ENCODE data around the gene PRRT1B. TPM values are rescaled to one million over a fixed set of nuclear protein-coding genes. Genes with fewer than 3 reads are reported as not detected.
"Not testable (repeated sequence)": the region's sequence is repeated elsewhere in the genome, so short reads cannot be mapped to it uniquely, and the experiment has no call there.

Gene PRRT1B
- polyA plus RNA-seq (ENCODE audit: insufficient read length in 4 of 4) = 1 to 10 TPM in 1 of 4 donors, under 1 TPM in 3; 0.23 to 2.4 (median 0.78) TPM

DNA sequence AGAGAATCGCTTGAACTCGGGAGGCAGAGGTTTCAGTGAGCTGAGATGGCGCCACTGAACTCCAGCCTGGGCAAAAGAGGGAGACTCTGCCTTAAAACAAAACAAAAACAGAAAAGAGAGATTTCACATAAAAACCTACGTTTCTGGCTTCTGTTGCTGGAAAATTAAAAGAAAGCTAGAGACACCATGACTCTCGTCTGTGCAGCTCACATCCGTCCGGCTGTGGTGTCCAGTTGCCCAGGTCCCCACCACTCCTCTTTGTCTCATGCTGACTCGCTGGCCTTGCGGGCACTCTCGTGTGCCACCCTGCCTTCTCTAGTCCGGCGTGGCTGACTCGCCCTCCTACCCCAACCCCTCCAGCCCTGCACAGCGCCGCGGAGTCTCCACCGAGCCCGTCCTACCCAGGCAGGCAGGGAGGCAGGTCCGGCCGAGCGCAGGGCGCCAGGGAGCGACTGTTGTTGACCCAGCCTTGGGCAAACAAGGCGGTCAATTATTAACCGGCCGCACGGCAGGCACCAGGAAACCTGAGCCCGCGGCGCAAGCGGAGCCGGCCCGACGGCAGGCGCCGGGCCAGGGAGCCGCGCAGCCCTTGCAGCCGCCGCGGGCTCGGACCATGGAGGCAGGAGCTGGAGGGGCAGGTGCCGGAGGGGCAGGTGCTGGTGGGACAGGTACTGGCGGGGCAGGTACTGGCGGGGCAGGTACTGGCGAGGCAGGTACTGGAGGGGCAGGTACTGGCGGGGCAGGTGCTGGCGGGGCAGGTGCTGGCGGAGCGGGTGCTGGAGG, at the start of gene PRRT1B:
Gene PRRT1B, plus strand, starts transcription at position 521 of the 783 bp plus-strand sequence. Its CDS starts 93 bp downstream, at position 614.
- DNase-seq (ENCODE audit: low read depth in 4 of 4, low spot score in 3 of 4) = peak in 2 of 4 donors; percentile 71 to 73

DNA sequence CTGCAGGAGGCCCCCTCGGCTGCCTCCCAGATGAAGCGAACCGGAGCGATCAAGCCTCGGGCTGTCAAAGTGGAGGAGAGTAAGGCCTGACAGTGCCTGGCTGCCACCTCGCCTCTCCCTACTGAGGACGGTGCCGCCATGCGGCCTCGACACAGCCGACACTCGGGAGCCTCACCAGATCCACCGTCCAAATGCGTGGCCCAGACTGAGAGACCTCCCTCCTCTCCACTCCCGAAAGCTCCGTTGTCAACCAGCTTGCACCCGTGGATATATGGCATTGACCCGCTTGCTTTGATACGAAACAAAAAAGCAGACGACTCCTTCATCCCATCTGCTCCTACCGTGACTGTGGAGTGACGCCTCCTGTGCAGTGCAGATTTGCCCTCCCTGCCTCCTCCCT, 49.5 kb upstream of the PRRT1B start:
- DNase-seq (ENCODE audit: low read depth in 4 of 4, low spot score in 3 of 4) = no peak

DNA sequence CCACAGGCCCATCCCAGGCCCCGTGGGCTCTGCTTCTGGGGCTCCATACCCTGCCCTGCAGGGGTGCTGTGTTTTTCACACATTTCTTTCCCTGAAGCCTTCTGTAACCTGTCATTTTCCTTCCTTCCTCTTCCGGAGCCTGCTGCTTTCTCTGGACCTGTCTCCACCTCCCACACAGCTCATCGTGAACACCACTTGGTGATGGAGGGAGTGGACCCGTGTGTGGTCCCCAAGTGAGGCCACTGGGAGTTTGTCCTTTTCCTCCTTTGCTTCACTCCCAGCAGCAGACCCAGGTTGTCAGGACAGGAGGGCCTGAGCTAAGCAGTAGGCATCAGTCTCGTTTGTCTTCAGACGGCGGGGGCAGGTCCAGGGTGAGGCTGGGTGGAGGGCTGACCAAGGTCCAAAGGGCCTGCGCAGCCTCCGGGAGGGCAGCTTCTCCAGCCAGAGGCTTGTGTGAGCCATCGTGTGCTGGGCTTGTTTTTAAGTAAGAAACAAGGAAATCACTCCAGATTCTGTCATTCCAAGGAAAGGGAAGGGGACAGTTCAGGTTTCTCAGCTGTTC, 48.4 kb upstream of the PRRT1B start:
- no peak for DNase-seq (ENCODE audit: low read depth in 4 of 4, low spot score in 3 of 4)

DNA sequence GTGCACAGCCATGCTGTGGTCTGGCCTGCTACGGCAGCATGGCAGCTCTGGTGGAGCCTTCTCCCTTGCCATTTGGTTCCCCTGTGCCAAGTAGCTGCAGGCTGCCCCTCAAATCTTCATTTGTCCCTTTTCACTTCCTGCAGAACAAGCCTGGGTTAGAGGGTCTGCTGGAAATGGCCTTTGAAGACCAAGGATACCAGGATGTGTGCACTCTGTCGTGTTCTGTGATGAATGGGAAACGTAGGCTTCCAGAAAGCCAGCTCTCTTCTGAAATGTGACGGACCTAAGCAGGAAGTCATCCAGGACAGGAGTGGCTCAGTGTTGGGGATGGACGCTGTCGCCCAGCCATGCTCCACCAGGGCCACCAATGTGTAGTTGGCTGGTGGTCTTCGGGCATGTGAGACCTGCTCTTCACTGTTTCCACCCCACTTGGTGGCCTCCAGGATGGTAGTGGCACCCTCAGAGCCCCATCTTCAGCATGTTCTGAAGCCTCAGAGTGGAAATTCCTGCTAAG, 46.0 kb upstream of the PRRT1B start:
- no peak for DNase-seq (ENCODE audit: low read depth in 4 of 4, low spot score in 3 of 4)

DNA sequence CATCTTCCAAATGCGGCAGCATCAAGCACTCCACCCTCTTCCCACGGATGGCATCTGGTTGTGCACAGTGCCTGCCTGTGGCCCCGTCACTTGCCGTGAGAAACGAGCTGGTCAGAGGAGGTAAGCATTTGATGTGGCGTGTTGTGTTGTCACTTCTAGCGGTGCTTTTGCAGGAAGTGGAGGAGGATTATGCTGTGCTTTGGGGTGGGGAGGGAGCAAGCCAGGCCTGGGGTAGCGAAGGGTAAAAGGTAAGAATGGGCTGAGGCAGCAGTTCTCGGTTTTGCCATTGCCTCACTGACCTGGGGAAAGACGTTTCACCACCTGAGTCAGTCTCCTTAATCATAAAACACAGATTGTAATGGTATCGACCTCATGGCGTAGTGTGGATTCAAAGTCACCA, 44.9 kb upstream of the PRRT1B start:
- DNase-seq (ENCODE audit: low read depth in 4 of 4, low spot score in 3 of 4) = no peak

DNA sequence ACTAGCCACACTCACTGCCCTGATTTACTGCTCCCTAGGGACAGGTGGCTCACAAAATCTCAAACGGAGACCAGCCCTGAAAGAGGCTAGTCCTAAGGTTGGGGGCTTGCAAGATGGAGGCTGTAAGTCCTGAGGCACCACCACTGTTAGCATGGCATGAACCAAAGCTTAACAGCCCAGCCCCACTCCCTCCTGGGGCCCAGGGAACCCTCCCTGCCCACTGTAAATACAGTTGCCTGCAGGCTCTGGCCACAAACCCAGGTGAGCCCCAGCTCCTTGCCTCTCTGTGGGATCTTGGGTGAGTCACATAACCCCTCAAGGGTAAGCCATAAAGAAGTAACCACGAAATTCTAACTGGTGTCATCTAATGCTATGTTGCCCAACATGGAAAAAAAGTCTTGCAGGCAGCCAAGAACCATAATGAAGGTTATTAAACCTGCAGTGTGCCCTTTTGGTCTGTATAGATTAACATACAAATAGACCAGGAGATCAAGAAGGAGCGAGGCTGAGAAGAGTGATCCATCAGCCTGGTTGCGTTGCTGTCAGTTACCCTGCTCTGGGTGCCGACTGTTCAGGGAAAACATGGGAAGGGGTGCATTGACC, 44.3 kb upstream of the PRRT1B start:
- DNase-seq (ENCODE audit: low read depth in 4 of 4, low spot score in 3 of 4) = no peak

DNA sequence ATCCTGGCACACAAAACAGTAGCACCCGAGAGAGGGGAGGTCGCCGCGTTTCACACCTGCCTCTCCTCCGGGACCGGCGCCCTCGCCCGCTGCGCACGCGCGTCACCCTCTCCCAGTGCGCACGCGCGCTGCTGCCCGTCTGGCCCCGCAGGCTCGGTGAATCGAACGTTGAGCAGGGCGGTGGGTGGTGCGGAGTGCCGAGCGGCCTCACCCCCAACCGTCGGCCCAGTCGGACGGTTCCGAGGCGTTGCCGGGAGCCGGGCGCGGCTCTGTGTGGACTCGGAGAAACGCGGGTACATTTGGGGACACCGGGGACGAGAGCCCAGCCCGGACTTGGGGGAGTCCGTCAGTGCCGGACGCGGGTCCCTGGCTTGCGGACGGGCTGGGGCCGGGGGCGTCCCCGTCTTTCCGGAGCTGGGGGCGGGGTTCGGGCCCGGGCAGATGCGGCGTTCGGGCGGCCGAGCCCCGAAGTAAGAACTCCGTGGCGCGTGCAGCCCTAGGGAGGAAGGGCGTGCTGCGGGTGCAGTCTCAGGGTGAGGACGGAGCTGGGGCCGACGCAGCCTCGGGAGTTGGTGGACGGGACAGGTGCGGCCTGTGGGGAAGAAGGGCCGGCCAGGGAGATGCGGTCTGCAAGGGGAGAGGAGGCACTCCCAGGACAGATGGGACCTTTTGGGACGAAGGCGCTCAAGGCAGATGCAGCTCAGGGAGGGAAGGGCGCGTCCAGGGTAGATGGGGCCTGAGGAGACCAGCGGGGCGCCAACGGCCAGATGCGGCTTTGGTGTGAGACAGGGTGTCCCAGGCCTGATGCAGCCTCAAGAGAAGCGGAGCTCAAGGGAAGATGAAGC, 42.3 kb upstream of the PRRT1B start, which contains the start of gene POMT1:
Gene POMT1, plus strand, starts transcription at position 138 of the 845 bp plus-strand sequence. CDS start 1,301 bp downstream, outside the sequence.
- peak; percentile 54 to 73 (median 70) for DNase-seq (ENCODE audit: low read depth in 4 of 4, low spot score in 3 of 4)

DNA sequence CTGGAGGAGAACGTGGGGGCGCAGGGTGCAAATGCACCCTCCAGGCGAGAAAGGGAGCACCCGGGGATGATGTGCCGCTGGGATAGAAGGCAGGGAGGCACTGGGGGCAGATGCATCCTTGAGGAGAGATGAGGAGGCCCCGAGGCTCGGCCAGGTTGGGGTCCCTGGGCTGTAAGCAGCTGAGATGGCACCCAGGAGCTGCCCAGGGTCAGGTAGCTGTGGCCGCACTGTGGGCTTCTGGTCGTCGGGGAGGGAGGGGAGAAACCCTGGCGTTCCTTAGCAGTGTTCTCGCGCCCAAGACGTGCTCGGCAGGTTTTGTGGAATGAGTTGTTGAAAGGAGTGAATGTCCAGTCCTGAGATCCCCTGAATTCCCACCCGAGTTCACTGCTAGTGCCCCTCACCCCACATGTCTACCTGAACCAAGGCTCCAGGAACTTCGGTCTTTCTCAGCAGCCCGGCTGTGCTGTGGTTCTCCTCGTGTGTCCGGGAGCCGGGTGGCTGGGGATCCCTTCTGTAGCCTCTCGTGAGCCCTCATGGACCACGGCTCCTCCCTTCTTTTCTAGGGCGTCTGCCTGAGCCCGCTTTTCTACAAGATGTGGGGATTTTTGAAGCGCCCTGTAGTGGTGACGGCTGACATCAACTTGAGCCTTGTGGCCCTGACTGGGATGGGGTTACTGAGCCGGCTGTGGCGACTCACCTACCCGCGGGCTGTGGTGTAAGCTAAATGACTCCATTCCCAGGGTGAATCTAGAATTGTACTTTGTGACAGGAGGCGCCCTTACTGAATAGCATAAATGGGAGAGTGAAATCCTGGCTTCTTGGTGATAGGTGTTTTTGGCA, 41.5 kb upstream of the PRRT1B start:
- no peak for DNase-seq (ENCODE audit: low read depth in 4 of 4, low spot score in 3 of 4)

DNA sequence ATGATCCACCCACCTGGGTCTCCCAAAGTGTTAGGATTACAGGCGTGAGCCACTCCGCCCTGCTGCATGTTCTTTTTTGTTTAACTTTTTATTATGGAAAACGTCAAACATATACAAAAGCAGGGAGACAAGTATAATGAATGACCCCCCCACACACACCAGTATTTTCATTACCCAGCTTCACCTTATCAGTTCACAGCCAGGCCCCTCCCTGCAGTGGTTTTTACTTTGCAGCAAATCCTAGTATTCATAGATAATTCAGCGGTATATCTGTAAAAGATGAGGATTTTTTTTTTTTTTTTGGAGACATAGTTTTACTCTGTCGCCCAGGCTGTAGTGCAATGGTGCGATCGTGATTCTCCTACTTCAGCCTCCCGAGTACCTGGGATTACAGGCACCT, 40.3 kb upstream of the PRRT1B start:
- no peak for DNase-seq (ENCODE audit: low read depth in 4 of 4, low spot score in 3 of 4)

DNA sequence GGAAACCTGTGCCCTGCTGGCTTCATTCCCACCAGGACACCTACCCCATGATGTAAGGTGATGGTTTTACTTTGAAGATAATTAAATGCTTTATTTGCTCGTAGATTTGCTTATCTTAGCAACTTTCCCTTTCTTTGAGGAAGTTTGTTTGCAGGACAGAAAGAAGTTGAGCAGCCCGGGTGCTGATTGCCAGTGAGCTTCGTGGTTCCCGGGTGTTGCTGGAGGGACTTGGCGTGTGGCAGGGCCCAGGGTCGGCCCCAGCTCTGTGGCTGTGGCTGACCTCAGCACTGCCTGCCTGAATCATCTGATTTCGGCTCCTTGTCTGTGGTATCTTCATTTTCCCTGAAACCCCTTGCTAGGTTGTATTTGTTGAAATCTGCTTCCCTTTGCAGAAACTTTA, 33.9 kb upstream of the PRRT1B start:
- DNase-seq (ENCODE audit: low read depth in 4 of 4, low spot score in 3 of 4) = no peak

DNA sequence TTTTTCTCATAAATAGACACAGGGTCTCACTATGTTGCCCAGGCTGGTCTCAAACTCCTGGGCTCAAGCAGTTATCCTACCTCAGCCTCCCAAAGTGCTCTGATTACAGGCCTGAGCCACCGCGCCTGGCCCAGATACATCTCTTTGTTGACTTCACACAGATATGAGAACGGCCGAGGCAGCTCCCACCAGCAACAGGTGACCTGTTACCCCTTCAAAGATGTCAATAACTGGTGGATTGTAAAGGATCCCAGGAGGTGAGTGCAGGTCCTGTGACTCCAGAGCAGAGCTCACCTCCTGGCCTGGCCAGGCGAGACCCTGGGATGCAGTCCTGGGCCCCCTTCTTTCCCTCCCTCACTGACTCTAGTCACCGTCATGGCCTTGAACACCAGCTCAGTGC, 33.4 kb upstream of the PRRT1B start:
- DNase-seq (ENCODE audit: low read depth in 4 of 4, low spot score in 3 of 4) = no peak

DNA sequence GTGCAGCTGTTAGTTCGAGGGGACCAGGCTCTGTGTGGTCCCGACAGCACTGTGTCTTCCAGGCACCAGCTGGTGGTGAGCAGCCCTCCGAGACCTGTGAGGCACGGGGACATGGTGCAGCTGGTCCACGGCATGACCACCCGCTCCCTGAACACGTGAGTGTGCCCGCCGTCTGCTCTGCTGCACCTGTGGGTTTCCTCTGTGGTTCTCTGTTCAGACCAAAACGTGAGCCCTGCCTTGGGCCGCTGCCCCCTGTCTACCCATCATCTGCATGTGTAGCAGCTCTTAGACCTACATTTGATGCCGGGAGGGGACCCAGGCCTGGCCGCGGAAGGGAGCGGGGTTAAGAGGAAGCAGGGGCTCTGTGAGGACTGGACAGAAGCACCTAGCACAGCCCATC, 32.1 kb upstream of the PRRT1B start:
- no peak for DNase-seq (ENCODE audit: low read depth in 4 of 4, low spot score in 3 of 4)

DNA sequence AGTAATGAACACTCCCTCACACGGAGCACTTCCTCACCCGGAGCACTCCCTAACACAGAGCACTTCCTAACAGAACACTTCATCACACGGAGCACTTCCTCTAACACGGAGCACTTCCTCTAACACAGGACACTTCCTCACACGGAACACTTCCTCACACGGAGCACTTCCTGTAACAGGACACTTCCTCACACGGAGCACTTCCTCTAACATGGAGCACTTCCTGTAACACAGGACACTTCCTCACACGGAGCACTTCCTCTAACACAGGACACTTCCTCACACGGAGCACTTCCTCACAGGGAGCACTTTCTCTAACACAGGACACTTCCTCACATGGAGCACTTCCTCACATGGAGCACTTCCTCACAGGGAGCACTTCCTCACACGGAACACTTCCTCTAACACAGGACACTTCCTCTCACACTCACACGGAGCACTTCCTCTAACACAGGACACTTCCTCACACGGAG, 29.7 kb upstream of the PRRT1B start:
- not testable (repeated sequence) for DNase-seq (ENCODE audit: low read depth in 4 of 4, low spot score in 3 of 4)

DNA sequence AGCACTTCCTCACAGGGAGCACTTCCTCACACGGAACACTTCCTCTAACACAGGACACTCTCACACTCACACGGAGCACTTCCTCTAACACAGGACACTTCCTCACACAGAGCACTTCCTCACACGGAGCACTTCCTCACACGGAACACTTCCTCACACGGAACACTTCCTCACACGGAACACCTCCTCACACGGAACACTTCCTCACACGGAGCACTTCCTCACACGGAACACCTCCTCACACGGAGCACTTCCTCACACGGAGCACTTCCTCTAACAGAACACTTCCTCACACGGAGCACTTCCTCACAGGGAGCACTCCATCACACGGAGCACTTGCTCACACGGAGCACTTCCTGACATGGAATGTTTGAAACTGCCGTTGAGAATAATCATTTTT, 29.2 kb upstream of the PRRT1B start:
- no peak for DNase-seq (ENCODE audit: low read depth in 4 of 4, low spot score in 3 of 4)

DNA sequence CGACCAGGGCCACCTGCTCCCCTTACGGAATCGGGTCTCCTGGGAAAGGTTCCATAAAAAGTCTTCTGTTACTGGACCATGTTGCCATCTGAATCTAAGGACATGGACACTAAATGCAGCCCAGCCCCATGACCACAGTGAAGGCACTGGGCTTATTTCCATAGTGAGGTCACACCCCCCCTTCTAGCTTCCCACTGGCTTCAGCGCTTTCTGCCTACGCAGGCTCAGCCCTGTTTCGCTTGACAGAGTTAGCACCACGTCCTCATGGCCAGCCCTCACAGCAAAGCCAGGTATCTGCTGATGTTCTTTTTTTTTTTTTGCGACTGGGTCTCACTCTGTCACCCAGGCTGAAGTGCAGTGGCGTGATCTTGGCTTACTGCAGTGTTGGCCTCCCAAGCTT, 28.4 kb upstream of the PRRT1B start:
- no peak for DNase-seq (ENCODE audit: low read depth in 4 of 4, low spot score in 3 of 4)

DNA sequence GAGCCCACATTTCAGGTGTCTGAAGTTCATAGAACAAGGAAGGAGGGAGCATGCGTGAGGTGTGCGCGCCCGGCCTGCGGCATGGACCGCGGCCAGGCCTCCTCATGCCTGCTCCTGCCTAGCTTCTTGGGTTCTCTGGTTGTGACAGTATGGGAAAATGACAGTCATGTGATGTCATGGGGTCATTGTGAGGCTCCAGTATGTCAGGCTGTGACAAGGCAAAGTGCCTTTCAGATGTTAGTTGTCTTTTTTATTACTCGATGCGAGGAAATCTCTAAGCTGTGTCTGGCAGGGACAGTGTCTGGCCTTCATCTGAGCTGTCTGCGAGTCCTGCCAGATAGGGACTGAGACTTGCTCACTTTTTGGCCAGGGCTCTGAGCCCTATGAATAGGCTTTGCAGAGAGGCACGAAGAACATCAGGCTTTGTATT, 27.5 kb upstream of the PRRT1B start:
- DNase-seq (ENCODE audit: low read depth in 4 of 4, low spot score in 3 of 4) = no peak

DNA sequence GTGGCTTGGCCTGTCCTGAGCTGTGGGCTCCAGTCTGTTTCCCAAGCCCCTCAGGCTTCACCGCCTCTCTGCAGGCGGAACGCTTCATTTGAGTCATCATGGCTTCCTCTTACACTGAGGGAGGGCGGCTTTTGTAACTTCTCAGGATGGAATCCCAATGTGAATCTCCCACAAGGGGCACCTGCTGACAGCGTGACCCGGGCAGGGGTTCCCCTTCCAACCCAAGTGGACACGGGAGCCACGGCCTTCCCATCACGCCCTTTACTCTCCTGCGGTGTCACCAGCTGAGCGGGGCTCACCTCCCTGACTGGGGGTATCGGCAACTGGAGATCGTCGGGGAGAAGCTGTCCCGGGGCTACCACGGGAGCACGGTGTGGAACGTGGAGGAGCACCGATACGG, 26.8 kb upstream of the PRRT1B start:
- DNase-seq (ENCODE audit: low read depth in 4 of 4, low spot score in 3 of 4) = no peak

DNA sequence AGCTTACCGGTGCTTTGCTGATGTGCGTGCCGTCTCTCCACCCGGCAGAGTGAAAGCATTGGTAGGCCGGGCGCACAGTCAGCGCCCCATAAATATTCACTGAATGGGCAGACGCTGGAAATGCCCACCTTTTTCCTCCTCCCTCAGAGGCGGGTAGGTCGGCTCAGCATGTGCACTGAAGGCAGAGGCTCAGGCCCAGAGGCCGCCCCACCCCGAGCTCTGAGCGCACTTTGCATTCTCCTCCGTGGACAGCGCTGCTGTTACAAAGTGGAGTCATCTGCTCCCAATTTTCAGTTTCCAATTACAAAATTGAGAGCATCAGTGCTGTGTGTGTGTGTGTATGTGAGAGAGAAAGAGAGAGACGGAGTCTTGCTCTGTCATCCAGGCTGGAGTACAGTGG, 24.8 kb upstream of the PRRT1B start:
- no peak for DNase-seq (ENCODE audit: low read depth in 4 of 4, low spot score in 3 of 4)

DNA sequence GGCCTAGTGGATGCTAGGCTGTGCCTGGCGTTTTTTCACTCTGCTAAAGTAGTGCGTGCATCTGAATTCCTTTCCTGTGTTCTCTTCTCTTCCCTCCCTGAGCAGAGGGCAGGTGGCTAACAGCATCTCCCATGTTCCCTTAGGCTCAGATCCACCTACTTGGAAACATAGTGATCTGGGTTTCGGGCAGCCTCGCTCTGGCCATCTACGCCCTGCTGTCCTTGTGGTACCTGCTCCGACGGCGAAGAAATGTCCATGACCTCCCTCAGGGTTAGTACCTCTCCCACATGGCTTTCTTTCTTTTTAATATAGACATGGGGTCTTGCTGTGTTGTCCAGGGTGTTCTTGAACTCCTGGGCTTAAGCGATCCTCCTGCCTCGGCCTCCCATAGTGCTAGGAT, 24.1 kb upstream of the PRRT1B start:
- no peak for DNase-seq (ENCODE audit: low read depth in 4 of 4, low spot score in 3 of 4)

DNA sequence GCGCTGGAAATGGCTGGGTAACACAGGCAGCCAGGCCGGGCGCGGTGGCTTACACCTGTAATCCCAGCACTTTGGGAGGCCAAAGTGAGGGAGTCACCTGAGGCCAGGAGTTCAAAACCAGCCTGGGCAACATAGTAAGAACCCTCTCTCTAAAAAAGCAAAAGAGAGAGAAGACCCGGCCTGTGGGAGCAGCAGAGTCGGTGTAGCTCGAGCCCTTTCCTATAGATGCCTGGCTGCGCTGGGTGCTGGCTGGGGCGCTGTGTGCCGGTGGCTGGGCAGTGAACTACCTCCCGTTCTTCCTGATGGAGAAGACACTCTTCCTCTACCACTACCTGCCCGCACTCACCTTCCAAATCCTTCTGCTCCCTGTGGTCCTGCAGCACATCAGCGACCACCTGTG, 23.5 kb upstream of the PRRT1B start:
- no peak for DNase-seq (ENCODE audit: low read depth in 4 of 4, low spot score in 3 of 4)
